GM23248 (cell line): ENCODE data around the gene ZFTA. TPM values are rescaled to one million over a fixed set of nuclear protein-coding genes. Genes with fewer than 3 reads are reported as not detected.

Source experiments
- DNase-seq: peaks from one replicate; pipeline ENCODE4 v3.0.0-alpha.2; 2015
- H2AFZ ChIP-seq: fragments of 200-600 bp; sonication (generic); 2 replicates; pipeline ENCODE4 v1.6.1; 2016; ENCODE audit warnings: antibody characterized with exemption
- H3F3A ChIP-seq: fragments of 200-600 bp; sonication (generic); 2 replicates; pipeline ENCODE4 v1.6.1; 2016; ENCODE audit warnings: mild to moderate bottlenecking, antibody characterized with exemption, mixed run types; ENCODE audit not compliant: insufficient read depth
- H3K27ac ChIP-seq: fragments of 200-600 bp; sonication (generic); 2 replicates; pipeline ENCODE4 v1.5.1; 2016; ENCODE audit warnings: mild to moderate bottlenecking
- H3K27me3 ChIP-seq: fragments of 200-600 bp; sonication (generic); replicated peaks from 2 replicates; pipeline ENCODE4 v1.6.1; 2016; ENCODE audit warnings: mild to moderate bottlenecking; ENCODE audit not compliant: insufficient read depth
- H3K36me3 ChIP-seq: fragments of 200-600 bp; sonication (generic); 2 replicates; pipeline ENCODE4 v1.6.1; 2016; ENCODE audit warnings: low read depth, mild to moderate bottlenecking
- H3K4me1 ChIP-seq: fragments of 200-600 bp; sonication (generic); 2 replicates; pipeline ENCODE4 v1.6.1; 2016; ENCODE audit warnings: mild to moderate bottlenecking; ENCODE audit not compliant: insufficient read depth
- H3K4me2 ChIP-seq: fragments of 200-600 bp; sonication (generic); one replicate; pipeline ENCODE4 v1.6.1; 2016; ENCODE audit warnings: mild to moderate bottlenecking; ENCODE audit not compliant: unreplicated experiment
- H3K4me3 ChIP-seq: fragments of 200-600 bp; sonication (generic); 2 replicates; pipeline ENCODE4 v1.5.1; 2016; ENCODE audit warnings: mild to moderate bottlenecking
- H3K79me2 ChIP-seq: fragments of 200-600 bp; sonication (generic); 2 replicates; pipeline ENCODE4 v1.6.1; 2016; ENCODE audit warnings: mild to moderate bottlenecking; ENCODE audit not compliant: insufficient read depth
- H3K9ac ChIP-seq: fragments of 200-600 bp; sonication (generic); 2 replicates; pipeline ENCODE4 v1.6.1; 2016; ENCODE audit warnings: mild to moderate bottlenecking
- H3K9me2 ChIP-seq: fragments of 200-600 bp; sonication (generic); 2 replicates; pipeline ENCODE4 v1.6.1; 2016; ENCODE audit warnings: mixed run types, mild to moderate bottlenecking, moderate library complexity; ENCODE audit not compliant: insufficient read depth
- H3K9me3 ChIP-seq: fragments of 200-600 bp; sonication (generic); one replicate; pipeline ENCODE4 v1.6.1; 2017; ENCODE audit warnings: low read depth
- H4K20me1 ChIP-seq: fragments of 200-600 bp; sonication (generic); 2 replicates; pipeline ENCODE4 v1.6.0; 2016; ENCODE audit not compliant: insufficient read depth
- EZH2 ChIP-seq: fragments of 200-600 bp; sonication (generic); IDR thresholded peaks from 2 replicates; pipeline ENCODE4 v1.6.1; 2018; ENCODE audit warnings: antibody characterized with exemption, mild to moderate bottlenecking; ENCODE audit not compliant: insufficient read depth, poor library complexity, severe bottlenecking
- EZH2phosphoT487 ChIP-seq: fragments of 200-600 bp; sonication (generic); IDR thresholded peaks from 2 replicates; pipeline ENCODE4 v1.6.1; 2018; ENCODE audit warnings: antibody characterized with exemption, moderate library complexity, mild to moderate bottlenecking, low read depth; ENCODE audit not compliant: insufficient read depth
- WGBS, 2 experiments: methylation state at CpG; one replicate each; pipeline ENCODE4 v1.1.6; 2015 to 2017; ENCODE audit warnings: low lambda C conversion rate in 2 of 2, low coverage in 1 of 2; ENCODE audit errors: missing lambda C conversion rate in 2 of 2; 5-methylcytosine and 5-hydroxymethylcytosine counted together
- in situ Hi-C: fragments of 300-500 bp; cut with MboI; formaldehyde crosslinking; loops from 2 replicates; pipeline ENCODE4 v1.15.0; 2020
- polyA plus RNA-seq: library from polyadenylated mRNA; unstranded; fragments of >200 nt; fragmentation: Nextera tagmentation; extraction: Ambion mirVana; gene quantifications from 2 replicates; pipeline ENCODE4 v1.2.1, GENCODE V29; 2016
- total RNA-seq: library from RNA; depleted of rRNA; stranded (reverse); fragments of >200 nt; shearing (Covaris generic); gene quantifications from 2 replicates; pipeline ENCODE4 v1.2.3, GENCODE V29; 2014

Gene ZFTA
- total and polyA plus RNA-seq, 2 experiments from 2014 or later: 0.96 to 23.0 TPM

DNA sequence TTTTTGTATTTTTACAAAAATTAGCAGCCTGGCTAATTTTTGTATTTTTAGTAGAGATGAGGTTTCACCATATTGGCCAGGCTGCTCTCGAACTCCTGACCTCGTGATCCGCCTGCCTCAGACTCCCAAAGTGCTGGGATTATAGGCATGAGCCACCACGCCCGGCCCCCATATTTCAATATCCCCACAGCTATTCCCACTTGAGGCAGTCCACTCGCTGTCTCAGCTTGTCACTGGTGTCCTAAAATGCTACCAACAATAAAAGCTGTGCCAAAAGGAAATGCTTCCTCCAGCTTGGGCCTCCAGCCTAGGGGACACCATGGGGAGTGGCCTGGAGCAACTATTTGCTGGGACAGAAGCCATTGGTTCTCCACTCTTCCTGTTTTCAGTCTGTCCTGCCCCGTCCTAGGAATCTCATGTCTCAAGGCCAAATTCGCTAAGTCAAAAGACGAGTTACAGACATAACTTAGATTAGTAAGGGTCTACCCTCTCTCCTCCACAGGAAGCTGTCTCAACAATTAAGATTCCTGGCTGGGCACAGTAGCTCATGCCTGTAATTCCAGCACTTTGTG is 37.4 kb upstream of the ZFTA start:
- Histone ChIP-seq H3K9me2 (no peaks in the 10 kb centered on the region), H3K4me2 (no peak overlapping the region), H3K9me3 (no peaks in the 10 kb centered on the region), H4K20me1 (no peaks in the 10 kb centered on the region), H3K79me2 (no peaks in the 10 kb centered on the region), H2AFZ (no peak overlapping the region), H3K27ac (no peak overlapping the region), H3F3A (no peaks in the 10 kb centered on the region), H3K4me1 (peaks cover 4% of the 10 kb centered on the region; the same call in 1 of the 2 replicates), H3K27me3 (no peaks in the 10 kb centered on the region), H3K36me3 (no peaks in the 10 kb centered on the region), H3K9ac (no peak overlapping the region), H3K4me3 (no peak overlapping the region)
- TF ChIP-seq EZH2phosphoT487: no peak
- WGBS, 2 experiments: 85 to 91% methylated on average over 8 to 9 of the region's 9 CpGs
- in situ Hi-C loops: no loop called here
- no peak for DNase-seq

DNA sequence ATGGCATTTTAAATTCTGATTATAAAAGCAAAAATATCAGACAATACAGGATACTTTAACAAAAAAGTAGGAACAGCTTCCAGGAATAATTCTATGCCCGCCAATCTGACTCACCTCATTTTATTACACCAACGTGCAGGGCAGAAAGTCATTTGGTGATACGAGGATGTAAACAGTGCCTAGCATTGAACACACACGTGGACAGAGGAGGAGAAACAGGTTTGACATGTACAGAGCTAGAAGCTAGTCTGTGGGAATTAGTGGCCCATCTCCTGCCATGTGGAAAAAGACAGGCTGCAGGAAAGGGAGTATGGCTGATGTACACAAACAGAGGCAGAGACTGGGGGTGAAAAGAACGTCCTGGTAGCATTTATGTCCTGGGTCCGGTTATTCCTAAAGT is 35.7 kb upstream of the ZFTA start:
- Histone ChIP-seq H3K9me2 (no peaks in the 10 kb centered on the region), H3K27ac (no peak overlapping the region), H3K36me3 (no peaks in the 10 kb centered on the region), H3K79me2 (no peaks in the 10 kb centered on the region), H2AFZ (no peak overlapping the region), H3K4me2 (no peak overlapping the region), H3K4me1 (peaks cover 4% of the 10 kb centered on the region; the same call in 1 of the 2 replicates), H3K4me3 (no peak overlapping the region), H3K27me3 (no peaks in the 10 kb centered on the region), H3K9ac (no peak overlapping the region), H3F3A (no peaks in the 10 kb centered on the region), H3K9me3 (no peaks in the 10 kb centered on the region), H4K20me1 (no peaks in the 10 kb centered on the region)
- in situ Hi-C loops: no loop called here
- 92 to 94% methylated on average over 6 of the region's 6 CpGs for WGBS, 2 experiments
- no peak for DNase-seq
- TF ChIP-seq EZH2 (no peak), EZH2phosphoT487 (no peak)

DNA sequence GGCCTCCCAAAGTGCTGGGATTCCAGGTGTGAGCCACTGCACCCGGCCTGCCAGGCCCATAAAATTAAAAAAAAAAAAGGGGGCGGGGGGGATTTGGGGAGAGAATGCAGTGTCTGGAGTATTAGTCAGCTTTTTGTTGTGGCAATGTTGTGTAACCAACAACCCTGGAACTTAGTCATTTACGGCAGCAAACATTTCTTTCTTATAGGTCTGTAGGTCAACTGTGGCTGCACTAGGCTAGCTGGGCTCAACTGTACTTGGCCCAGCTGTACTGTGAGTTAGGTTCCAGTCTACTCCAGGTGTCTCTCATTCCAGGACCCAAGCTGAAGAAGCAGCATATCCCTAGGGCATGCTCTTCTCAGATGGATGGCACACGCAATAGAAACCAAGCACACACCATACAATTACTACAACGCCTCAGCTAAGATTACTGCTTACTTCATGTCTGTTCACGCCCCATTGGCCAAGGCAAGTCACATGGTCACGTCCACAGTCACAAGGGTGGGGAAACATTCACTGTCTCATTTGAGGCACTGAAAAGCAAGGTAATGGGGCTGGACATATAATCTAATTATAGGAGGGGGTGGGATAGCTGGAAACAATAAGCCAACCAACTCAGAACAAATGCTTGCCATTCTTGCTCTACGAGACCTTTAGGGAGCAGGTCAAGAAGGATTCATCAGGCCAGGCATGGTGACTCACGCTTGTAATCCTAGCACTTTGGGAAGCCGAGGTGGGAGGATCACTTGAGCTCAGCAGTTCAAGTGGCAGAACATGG is 34.3 kb upstream of the ZFTA start:
- WGBS, 2 experiments: 51 to 52% methylated on average over 10 of the region's 10 CpGs
- Histone ChIP-seq H3K27me3 (no peaks in the 10 kb centered on the region), H3K4me1 (peaks cover 4% of the 10 kb centered on the region; the same call in 1 of the 2 replicates), H4K20me1 (no peaks in the 10 kb centered on the region), H3K79me2 (no peaks in the 10 kb centered on the region), H3K9me2 (no peaks in the 10 kb centered on the region), H2AFZ (no peak overlapping the region), H3K27ac (peak overlapping the region; percentile 27), H3K36me3 (no peaks in the 10 kb centered on the region), H3K9me3 (no peaks in the 10 kb centered on the region), H3K4me2 (peak overlapping the region; percentile 0), H3K9ac (no peak overlapping the region), H3F3A (no peaks in the 10 kb centered on the region), H3K4me3 (no peak overlapping the region)
- no peak for TF ChIP-seq EZH2
- no peak for TF ChIP-seq EZH2phosphoT487
- in situ Hi-C loops: no loop called here
- DNase-seq: peak; percentile 76

DNA sequence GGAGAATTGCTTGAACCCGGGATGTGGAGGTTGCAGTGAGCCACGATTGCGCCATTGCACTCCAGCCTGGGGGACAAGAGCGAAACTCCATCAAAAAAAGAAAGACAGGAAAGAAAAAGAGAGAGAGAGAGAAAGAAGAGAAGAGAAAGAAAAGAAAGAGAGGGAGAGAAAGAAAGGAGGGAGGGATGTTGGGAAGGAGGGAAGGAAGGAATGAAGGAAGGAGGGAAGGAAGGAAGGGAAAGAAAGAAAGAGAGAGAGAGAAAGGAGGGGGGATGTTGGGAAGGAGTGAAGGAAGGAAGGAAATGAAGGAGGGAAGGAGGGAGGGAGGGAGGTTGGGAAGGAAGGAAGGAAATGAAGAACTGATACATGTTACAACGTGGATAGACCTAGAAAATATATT is 32.3 kb upstream of the ZFTA start:
- H3K9me2 ChIP-seq: no peaks in the 10 kb centered on the region
- H3K4me3 ChIP-seq: no peak overlapping the region
- 84 to 91% methylated on average over 5 of the region's 5 CpGs for WGBS, 2 experiments
- peaks cover 4% of the 10 kb centered on the region; the same call in 1 of the 2 replicates for H3K4me1 ChIP-seq
- H3K27ac ChIP-seq: no peak overlapping the region
- H3K36me3 ChIP-seq: no peaks in the 10 kb centered on the region
- no peak for DNase-seq
- no peaks in the 10 kb centered on the region for H3F3A ChIP-seq
- H3K9ac ChIP-seq: no peak overlapping the region
- no peak for TF ChIP-seq EZH2
- no peak for TF ChIP-seq EZH2phosphoT487
- H2AFZ ChIP-seq: no peak overlapping the region
- in situ Hi-C loops: no loop called here
- H3K79me2 ChIP-seq: no peaks in the 10 kb centered on the region
- H4K20me1 ChIP-seq: no peaks in the 10 kb centered on the region
- no peaks in the 10 kb centered on the region for H3K9me3 ChIP-seq
- no peaks in the 10 kb centered on the region for H3K27me3 ChIP-seq
- H3K4me2 ChIP-seq: no peak overlapping the region
